DOHH2 (cell line): ENCODE measurements around the gene ITGB5.

ENCODE experiments used
- CTCF ChIP-seq: fragments of 200-600 bp; sonication (generic); IDR thresholded peaks from one replicate; pipeline ENCODE4 v1.5.1; 2014; ENCODE audit warnings: antibody characterized with exemption, mild to moderate bottlenecking, low read depth, low read length; ENCODE audit not compliant: poor library complexity, severe bottlenecking
- EZH2phosphoT487 ChIP-seq: fragments of 200-600 bp; sonication (generic); IDR thresholded peaks from 2 replicates; pipeline ENCODE4 v1.6.1; 2017; ENCODE audit warnings: borderline replicate concordance, mild to moderate bottlenecking, antibody characterized with exemption, low read length, moderate library complexity, mixed read lengths

DNA sequence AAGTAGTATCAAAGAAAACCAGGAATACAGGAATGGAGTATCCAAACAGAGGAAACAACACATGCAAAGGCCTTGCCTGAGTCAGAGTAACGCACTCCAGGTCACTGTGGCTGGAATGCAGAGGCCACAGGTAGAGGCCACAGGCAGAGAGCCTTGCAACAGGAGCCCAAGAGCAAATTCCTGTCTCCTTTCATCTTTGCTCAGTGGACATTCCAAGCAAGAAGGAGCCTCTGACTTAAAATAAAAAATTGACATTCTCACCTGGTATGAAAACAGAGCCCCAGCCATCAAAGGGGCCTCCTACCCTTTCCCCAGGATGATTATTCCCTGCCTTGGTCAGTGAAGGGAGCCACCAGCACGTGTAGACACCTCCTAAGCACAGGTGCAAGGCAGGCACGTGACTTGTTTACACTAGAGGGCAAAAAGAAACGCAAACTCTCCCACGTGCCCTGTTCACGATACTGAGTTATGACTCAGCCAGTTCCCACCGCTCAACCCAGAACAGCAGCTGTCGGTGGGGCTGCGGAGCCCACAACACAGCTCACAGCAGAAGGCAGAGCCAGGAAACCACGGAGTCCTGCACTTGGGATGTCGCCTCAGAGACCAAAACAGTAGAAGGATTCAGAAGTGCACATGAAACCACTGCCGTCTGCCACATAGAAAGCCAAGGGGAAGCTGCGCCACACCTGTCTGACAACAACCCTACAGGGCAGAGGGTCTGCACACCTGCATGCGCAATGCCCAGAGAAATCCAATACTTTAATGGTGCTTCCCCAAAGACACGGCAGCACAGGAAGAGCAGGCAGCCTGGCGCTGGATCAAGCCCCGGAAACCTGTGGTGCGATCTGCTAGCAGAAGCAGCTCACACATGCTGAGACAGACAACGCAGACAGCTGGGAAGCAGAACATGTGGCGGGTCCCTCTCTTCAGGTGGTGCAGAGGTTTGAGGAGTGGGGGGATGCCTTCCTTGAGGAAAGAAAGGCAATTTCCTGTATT, 52.1 kb downstream of the ITGB5 start:
- TF ChIP-seq CTCF (no peak), EZH2phosphoT487 (no peak)
